GM12801 (cell line): ENCODE data around the gene TTC23L.

ENCODE experiments used
- CTCF ChIP-seq: IDR thresholded peaks from one replicate; pipeline ENCODE4 v1.5.1; 2011; ENCODE audit warnings: control low read depth; ENCODE audit not compliant: insufficient read length; ENCODE audit errors: extremely low read depth

TTC23L gene

GRCh38 chr5:34923694-34924461, 84.9 kb downstream of the TTC23L start:
- TF ChIP-seq CTCF, result no peak

GRCh38 chr5:34924462-34924765, 85.5 kb downstream of the TTC23L start:
- no peak for TF ChIP-seq CTCF

GRCh38 chr5:34926318-34926888, 87.4 kb downstream of the TTC23L start:
- no peak for TF ChIP-seq CTCF

GRCh38 chr5:34927785-34928184, 88.8 kb downstream of the TTC23L start:
- no peak for TF ChIP-seq CTCF

- TF ChIP-seq CTCF, result no peak
Observed at GRCh38 chr5:34928267-34928666, 89.3 kb downstream of the TTC23L start.

GRCh38 chr5:34929134-34929719, 90.3 kb downstream of the TTC23L start, which contains the start of gene DNAJC21:
TSS of gene DNAJC21 (plus strand) at chr5:34929559. CDS start at chr5:34929820, 261 bp downstream.
- TF ChIP-seq CTCF, result no peak

GRCh38 chr5:34929720-34930461, 90.9 kb downstream of the TTC23L start:
- no peak for TF ChIP-seq CTCF
